ENCODE results near the gene TCAIM.

DNA sequence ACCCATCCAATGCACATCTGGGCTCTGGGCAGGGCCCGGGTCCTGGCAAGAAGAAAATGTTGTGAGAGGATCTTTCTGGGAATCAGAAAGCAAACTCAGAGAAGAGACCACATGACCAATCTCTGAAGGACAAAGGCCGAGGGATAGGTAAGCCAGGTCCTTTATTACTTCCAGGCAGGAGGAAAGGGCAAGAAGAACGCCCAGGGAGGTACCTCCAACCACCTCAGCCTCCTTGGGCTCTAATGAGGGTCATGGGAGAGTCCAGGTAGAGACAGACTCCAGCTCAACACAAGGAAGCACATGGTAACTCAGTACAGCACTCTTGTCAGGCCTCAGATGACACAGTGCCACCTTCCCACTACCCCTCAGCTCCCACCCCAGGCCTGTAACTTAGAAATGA lies 112.9 kb downstream of the TCAIM start:
- TF ChIP-seq, protein P1, sequence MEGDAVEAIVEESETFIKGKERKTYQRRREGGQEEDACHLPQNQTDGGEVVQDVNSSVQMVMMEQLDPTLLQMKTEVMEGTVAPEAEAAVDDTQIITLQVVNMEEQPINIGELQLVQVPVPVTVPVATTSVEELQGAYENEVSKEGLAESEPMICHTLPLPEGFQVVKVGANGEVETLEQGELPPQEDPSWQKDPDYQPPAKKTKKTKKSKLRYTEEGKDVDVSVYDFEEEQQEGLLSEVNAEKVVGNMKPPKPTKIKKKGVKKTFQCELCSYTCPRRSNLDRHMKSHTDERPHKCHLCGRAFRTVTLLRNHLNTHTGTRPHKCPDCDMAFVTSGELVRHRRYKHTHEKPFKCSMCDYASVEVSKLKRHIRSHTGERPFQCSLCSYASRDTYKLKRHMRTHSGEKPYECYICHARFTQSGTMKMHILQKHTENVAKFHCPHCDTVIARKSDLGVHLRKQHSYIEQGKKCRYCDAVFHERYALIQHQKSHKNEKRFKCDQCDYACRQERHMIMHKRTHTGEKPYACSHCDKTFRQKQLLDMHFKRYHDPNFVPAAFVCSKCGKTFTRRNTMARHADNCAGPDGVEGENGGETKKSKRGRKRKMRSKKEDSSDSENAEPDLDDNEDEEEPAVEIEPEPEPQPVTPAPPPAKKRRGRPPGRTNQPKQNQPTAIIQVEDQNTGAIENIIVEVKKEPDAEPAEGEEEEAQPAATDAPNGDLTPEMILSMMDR (IDR thresholded peaks at IDR 0.05; ENCODE audit: extremely low read depth in 1 of 2, insufficient read depth in 1 of 2, low read depth in 1 of 2, low read length in 2 of 2): no peak
- TF ChIP-seq, protein P2, sequence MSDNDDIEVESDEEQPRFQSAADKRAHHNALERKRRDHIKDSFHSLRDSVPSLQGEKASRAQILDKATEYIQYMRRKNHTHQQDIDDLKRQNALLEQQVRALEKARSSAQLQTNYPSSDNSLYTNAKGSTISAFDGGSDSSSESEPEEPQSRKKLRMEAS (IDR thresholded peaks at IDR 0.05; ENCODE audit: insufficient read depth, insufficient read length): no peak
- TF ChIP-seq EZH2 (IDR thresholded peaks at IDR 0.05; ENCODE audit: borderline replicate concordance, low read depth, low read length, severe bottlenecking) (no peak), POLR2A (IDR thresholded peaks at IDR 0.05; ENCODE audit: low read depth, low read length) (no peak), POLR2AphosphoS5 (IDR thresholded peaks at IDR 0.05; ENCODE audit: insufficient read depth, low read depth, low read length) (no peak)
